Measurements from ENCODE around the gene TP53TG5.

TP53TG5 gene

GRCh38 chr20:45345104-45345936, 32.8 kb downstream of the TP53TG5 start:
- no peak for DNase-seq (ENCODE audit: low read depth)

GRCh38 chr20:45344168-45344860, 33.8 kb downstream of the TP53TG5 start:
- DNase-seq (ENCODE audit: low read depth) = peak; percentile 98

GRCh38 chr20:45343532-45344167, 34.5 kb downstream of the TP53TG5 start:
- no peak for DNase-seq (ENCODE audit: low read depth)

GRCh38 chr20:45342855-45343531, 35.1 kb downstream of the TP53TG5 start:
- DNase-seq (ENCODE audit: low read depth) = no peak

GRCh38 chr20:45341939-45342854, 35.9 kb downstream of the TP53TG5 start:
- DNase-seq (ENCODE audit: low read depth) = peak; percentile 56

- DNase-seq (ENCODE audit: low read depth) = no peak
Measured at GRCh38 chr20:45341579-45341938, 36.6 kb downstream of the TP53TG5 start.

- no peak for DNase-seq (ENCODE audit: low read depth)
Measured at GRCh38 chr20:45340951-45341350, 37.2 kb downstream of the TP53TG5 start.

GRCh38 chr20:45340236-45340847, 37.8 kb downstream of the TP53TG5 start:
- no peak for DNase-seq (ENCODE audit: low read depth)

GRCh38 chr20:45339799-45340198, 38.3 kb downstream of the TP53TG5 start:
- no peak for DNase-seq (ENCODE audit: low read depth)

- DNase-seq (ENCODE audit: low read depth) = no peak
Measured at GRCh38 chr20:45339084-45339483, 39.0 kb downstream of the TP53TG5 start.

GRCh38 chr20:45338121-45339030, 39.7 kb downstream of the TP53TG5 start:
- peak; percentile 78 for DNase-seq (ENCODE audit: low read depth)

- peak; percentile 97 for DNase-seq (ENCODE audit: low read depth)
Measured at GRCh38 chr20:45337367-45338120, 40.6 kb downstream of the TP53TG5 start.

- DNase-seq (ENCODE audit: low read depth) = peak; percentile 100
Measured at GRCh38 chr20:45336530-45337366, 41.4 kb downstream of the TP53TG5 start.

- no peak for DNase-seq (ENCODE audit: low read depth)
Measured at GRCh38 chr20:45330476-45330875, 47.6 kb downstream of the TP53TG5 start.

- no peak for DNase-seq (ENCODE audit: low read depth)
Measured at GRCh38 chr20:45329497-45330319, 48.4 kb downstream of the TP53TG5 start.

GRCh38 chr20:45328451-45328850, 49.7 kb downstream of the TP53TG5 start:
- no peak for DNase-seq (ENCODE audit: low read depth)

GRCh38 chr20:45325371-45325770, 52.8 kb downstream of the TP53TG5 start:
- no peak for DNase-seq (ENCODE audit: low read depth)
